ENCODE results near the gene REEP1.

GRCh38 chr2:86199834-86200177 lies 137.6 kb downstream of the REEP1 start:
- TF ChIP-seq GATA2 (IDR thresholded peaks at IDR 0.05; ENCODE audit: low read depth, low read length) (no peak), GATA3 (IDR thresholded peaks at IDR 0.05; ENCODE audit: low read depth, low read length) (no peak)

All from SH-SY5Y (cell line).